ENCODE data around the gene RPRD2.

Gene RPRD2

DNA sequence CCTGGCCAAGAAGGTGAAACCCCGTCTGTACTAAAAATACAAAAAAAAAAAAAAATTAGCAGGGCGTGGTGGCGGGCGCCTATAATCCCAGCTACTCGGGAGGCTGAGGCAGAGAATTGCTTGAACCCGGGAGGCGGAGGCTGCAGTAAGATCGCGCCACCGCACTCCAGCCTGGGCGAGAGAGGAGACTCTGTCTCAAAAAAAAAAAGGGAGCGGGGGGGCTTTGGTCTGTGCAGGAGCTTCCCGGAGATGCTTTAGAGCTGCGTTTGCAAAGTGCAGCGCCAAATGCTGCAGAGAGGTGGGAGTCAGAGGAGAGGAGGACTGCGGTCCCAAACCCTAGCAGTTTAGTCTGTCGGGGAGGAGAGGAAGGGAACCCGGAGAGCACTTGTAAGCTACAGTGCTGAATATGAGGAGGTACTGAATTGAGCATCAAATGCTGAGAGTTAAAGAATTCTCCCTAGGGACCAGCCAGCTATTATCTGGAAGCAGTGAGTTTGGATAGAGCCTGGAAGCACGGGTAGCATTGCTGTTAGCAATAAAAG lies 152.2 kb downstream of the RPRD2 start:
- peak; percentile 61 for DNase-seq

GRCh38 chr1:150516616-150517015 lies 152.7 kb downstream of the RPRD2 start:
- no peak for DNase-seq

GRCh38 chr1:150521196-150521968 lies 157.4 kb downstream of the RPRD2 start:
- DNase-seq = no peak

DNA sequence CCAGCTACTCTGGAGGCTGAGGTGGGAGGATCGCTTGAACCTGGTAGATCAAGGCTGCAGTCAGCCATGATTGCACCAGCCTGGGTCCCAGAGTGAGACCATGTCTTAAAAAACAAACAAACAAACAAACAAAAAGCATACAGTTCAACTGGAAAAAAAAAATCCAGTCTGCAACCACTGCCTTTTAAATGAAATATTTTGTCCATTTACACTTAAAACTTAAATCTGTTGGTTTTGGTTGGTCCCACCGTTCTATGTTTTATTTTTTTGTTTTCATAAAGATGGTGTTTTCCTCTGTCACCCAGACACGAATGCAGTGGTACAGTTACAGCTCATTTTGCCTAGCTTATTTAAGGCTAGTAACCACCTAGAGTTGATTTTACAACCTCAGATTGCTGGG lies 161.4 kb downstream of the RPRD2 start:
- no peak for DNase-seq
